ENCODE results near the gene ETF1. TPM values are rescaled to one million over a fixed set of nuclear protein-coding genes. Genes with fewer than 3 reads are reported as not detected.

The ETF1 gene
- total and polyA plus RNA-seq, 9 of the 15 experiments (the other 6 are each of a cell fraction or from before 2014, with no cell fraction given), result 53.7 to 209 (median 164) TPM

GRCh38 chr5:138466125-138466899 is 76.7 kb downstream of the ETF1 start (continued):
- TF ChIP-seq ZNF318 (IDR thresholded peaks at IDR 0.05; ENCODE audit: borderline replicate concordance in 1 of 2, low read depth in 1 of 2) (no peak), ZNF263 (CRISPR knock-in tag; IDR thresholded peaks at IDR 0.05; ENCODE audit: borderline replicate concordance) (no peak; the same call in none of the 2 replicates), HDAC3 (IDR thresholded peaks at IDR 0.05; ENCODE audit: borderline replicate concordance, partially characterized antibody) (peak; percentile 21), USF2 (CRISPR knock-in tag; IDR thresholded peaks at IDR 0.05) (no peak), POLR2A (conservative IDR thresholded peaks at IDR 0.05) (peak; percentile 83), ZNF778 (CRISPR knock-in tag; IDR thresholded peaks at IDR 0.05) (no peak), UBTF (IDR thresholded peaks at IDR 0.05; ENCODE audit: borderline replicate concordance in 1 of 2, low read depth in 2 of 2, low read length in 2 of 2) (no peak), HMG20A (CRISPR knock-in tag; conservative IDR thresholded peaks at IDR 0.05) (no peak), RCOR1 (IDR thresholded peaks at IDR 0.05; ENCODE audit: borderline replicate concordance in 1 of 2, low read depth in 2 of 2, low read length in 2 of 2) (no peak), STAT5B (CRISPR knock-in tag; IDR thresholded peaks at IDR 0.05) (no peak), XRCC4 (IDR thresholded peaks at IDR 0.05; ENCODE audit: extremely low read depth, insufficient read depth, insufficient read length) (no peak)
